WERI-Rb-1 (cell line): Measurements from ENCODE around the gene HINT3.
"Not testable (repeated sequence)": the region's sequence is repeated elsewhere in the genome, so short reads cannot be mapped to it uniquely, and the experiment has no call there.

Source experiments
- DNase-seq: peaks from one replicate; pipeline ENCODE4 v3.0.0-alpha.2; 2020
- H3K27ac ChIP-seq: fragments of 250-450 bp; sonication (Bioruptor Pico); 2 replicates; pipeline ENCODE4 v1.5.1; 2020; ENCODE audit warnings: mild to moderate bottlenecking, moderate library complexity
- H3K27me3 ChIP-seq: fragments of 250-450 bp; sonication (Bioruptor Pico); 2 replicates; pipeline ENCODE4 v1.5.1; 2021; ENCODE audit warnings: mild to moderate bottlenecking, low read depth, moderate library complexity; ENCODE audit not compliant: insufficient read depth, severe bottlenecking
- H3K36me3 ChIP-seq: fragments of 250-450 bp; sonication (Bioruptor Pico); 2 replicates; pipeline ENCODE4 v1.5.1; 2020; ENCODE audit warnings: mild to moderate bottlenecking, moderate library complexity
- H3K4me3 ChIP-seq: 2 replicates; pipeline ENCODE4 v1.5.1; 2011; ENCODE audit warnings: low read depth, mild to moderate bottlenecking, control low read depth, low read length
- H3K9me3 ChIP-seq: fragments of 250-450 bp; sonication (Bioruptor Pico); 2 replicates; pipeline ENCODE4 v1.5.1; 2021; ENCODE audit warnings: mild to moderate bottlenecking, moderate library complexity; ENCODE audit not compliant: severe bottlenecking
- CTCF ChIP-seq: IDR thresholded peaks from 2 replicates; pipeline ENCODE4 v1.5.1; 2011; ENCODE audit warnings: low read depth, mild to moderate bottlenecking, control low read depth, inconsistent platforms, low read length

The HINT3 gene

DNA sequence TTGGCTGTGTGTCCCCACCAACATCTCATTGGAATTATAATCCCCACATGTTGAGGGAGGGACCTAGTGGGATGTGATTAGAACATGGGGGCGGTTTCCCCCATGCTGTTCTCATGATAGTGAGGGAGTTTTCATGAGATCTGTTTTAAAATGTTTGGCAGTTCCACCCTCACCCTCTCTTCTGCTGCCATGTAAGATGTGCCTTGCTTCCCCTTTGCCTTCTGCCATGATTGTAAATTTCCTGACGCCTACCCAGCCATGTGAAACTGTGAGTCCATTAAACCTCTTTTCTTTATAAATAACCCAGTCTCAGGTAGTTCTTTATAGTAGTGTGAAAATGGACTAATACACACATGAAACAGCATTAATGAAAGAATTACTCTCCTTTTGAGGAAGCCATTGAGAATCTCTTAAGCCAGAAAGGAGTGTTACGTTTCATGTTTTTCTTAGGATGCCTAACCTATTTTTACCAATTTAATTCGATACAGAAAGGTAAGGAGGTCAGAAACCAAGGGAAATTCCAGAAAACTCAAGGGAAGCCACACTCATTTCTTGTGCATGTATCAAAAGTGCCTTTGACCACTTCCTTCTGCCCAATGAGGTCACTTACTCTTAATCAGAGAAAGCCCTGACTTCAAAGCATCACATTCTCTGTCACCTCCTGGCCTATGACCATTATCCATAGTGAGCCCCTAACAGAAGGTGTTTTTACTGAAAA is 24.7 kb upstream of the HINT3 start:
- no peak overlapping the region for H3K27ac ChIP-seq
- no peak for DNase-seq
- H3K36me3 ChIP-seq: no peaks in the 10 kb centered on the region
- TF ChIP-seq CTCF: no peak
- no peak overlapping the region for H3K4me3 ChIP-seq
- no peaks in the 10 kb centered on the region for H3K27me3 ChIP-seq
- H3K9me3 ChIP-seq: no peaks in the 10 kb centered on the region

DNA sequence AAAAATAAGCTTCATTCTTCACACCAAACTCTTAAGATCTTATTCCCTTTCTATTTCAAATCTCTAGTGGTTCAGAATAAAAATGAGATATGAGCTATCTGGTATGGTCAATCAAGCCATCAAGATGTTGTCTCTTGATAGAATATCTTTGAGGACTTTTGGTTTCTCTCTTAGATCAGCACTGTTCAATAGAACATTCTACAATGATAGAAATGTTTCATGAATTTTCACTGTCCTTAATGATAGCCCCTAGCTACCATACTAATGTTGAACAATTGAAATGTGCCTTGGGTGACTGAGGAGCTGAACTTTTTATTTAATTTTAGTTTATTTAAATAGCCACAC is 24.1 kb upstream of the HINT3 start:
- no peak overlapping the region for H3K27ac ChIP-seq
- H3K27me3 ChIP-seq: no peaks in the 10 kb centered on the region

GRCh38 chr6:125935520-125935919 is 21.1 kb upstream of the HINT3 start:
- H3K27ac ChIP-seq, H3K36me3 ChIP-seq, H3K9me3 ChIP-seq, DNase-seq, H3K27me3 ChIP-seq, H3K4me3 ChIP-seq: not testable (repeated sequence)

More for the DNA sequence above, 24.1 kb upstream of the HINT3 start:
- no peak for DNase-seq
- Histone ChIP-seq H3K36me3 (no peaks in the 10 kb centered on the region), H3K4me3 (no peak overlapping the region), H3K9me3 (no peaks in the 10 kb centered on the region)
- no peak for TF ChIP-seq CTCF

GRCh38 chr6:125939026-125939425 is 17.5 kb upstream of the HINT3 start:
- Histone ChIP-seq H3K27me3 (no peaks in the 10 kb centered on the region), H3K4me3 (no peak overlapping the region), H3K36me3 (no peaks in the 10 kb centered on the region), H3K9me3 (no peaks in the 10 kb centered on the region), H3K27ac (no peak overlapping the region)
- TF ChIP-seq CTCF: no peak
- DNase-seq: no peak

DNA sequence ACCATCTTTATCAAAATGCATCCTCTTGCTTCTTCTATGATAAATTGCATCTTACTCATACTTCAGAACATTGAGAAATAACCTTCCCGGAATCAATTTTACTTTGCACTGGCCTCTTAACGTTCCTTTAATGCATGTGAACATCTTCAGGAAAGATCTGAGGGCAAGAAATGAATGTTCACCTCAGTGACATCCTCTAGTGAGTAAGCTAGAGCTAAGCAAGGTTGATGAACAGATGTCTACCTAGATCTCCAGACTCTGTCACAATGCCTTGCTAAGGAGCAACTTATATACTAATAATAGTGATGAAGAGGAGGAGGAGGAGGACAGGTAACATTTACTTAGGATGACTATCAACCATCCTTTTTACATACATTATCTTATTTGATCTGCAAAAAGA is 16.8 kb upstream of the HINT3 start:
- H3K9me3 ChIP-seq: no peaks in the 10 kb centered on the region
- TF ChIP-seq CTCF: no peak
- no peaks in the 10 kb centered on the region for H3K36me3 ChIP-seq
- H3K27ac ChIP-seq: no peak overlapping the region
- no peaks in the 10 kb centered on the region for H3K27me3 ChIP-seq
- H3K4me3 ChIP-seq: no peak overlapping the region
- no peak for DNase-seq

DNA sequence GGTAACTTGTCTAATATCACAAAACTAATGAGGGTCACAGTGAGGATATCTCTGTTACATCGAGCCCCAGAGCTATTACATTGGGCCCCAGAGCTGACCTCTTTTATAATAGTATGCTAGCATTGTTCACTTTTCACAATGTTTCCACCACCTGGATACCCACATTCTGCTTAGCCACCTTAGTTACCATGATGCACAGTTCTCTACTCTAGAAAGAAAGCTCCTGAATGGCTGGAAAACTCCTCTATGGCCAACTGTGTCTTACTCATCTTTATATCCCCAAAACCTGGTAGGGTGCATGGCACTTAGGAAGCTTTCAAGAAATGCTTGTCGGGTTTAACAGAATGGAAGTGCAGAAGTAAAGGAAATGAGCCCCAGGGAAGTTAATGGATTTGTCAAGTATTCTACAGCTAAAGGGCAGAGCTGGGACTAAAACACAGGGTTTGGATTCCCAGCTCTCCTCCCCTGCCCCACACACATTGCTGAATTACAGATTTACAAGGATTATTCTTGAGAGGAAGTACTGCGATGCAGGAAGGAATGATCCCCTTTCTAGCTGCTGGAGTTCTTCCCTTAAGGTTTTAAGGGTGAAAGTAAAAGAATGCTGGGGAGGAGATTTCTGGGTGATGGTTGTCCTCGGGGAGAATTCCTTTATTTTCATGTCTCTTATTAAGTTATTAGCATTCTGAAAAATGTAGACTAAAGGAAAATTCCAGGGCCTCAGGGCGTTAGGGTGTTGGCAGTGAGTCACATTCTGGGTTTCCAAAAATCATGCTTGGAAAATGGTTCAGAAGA is 16.1 kb upstream of the HINT3 start:
- no peak for TF ChIP-seq CTCF
- Histone ChIP-seq H3K4me3 (no peak overlapping the region), H3K9me3 (no peaks in the 10 kb centered on the region), H3K27ac (no peak overlapping the region), H3K36me3 (no peaks in the 10 kb centered on the region), H3K27me3 (no peaks in the 10 kb centered on the region)
- DNase-seq: no peak
